ENCODE measurements around the gene RNF223. TPM values are rescaled to one million over a fixed set of nuclear protein-coding genes. Genes with fewer than 3 reads are reported as not detected.
A peak's percentile ranks its signal among the peaks of the same experiment; 100 is the strongest.

Gene RNF223
- total and polyA plus RNA-seq, 8 donors: 0.05 to 0.37 (median 0.16) TPM; not detected in 2

DNA sequence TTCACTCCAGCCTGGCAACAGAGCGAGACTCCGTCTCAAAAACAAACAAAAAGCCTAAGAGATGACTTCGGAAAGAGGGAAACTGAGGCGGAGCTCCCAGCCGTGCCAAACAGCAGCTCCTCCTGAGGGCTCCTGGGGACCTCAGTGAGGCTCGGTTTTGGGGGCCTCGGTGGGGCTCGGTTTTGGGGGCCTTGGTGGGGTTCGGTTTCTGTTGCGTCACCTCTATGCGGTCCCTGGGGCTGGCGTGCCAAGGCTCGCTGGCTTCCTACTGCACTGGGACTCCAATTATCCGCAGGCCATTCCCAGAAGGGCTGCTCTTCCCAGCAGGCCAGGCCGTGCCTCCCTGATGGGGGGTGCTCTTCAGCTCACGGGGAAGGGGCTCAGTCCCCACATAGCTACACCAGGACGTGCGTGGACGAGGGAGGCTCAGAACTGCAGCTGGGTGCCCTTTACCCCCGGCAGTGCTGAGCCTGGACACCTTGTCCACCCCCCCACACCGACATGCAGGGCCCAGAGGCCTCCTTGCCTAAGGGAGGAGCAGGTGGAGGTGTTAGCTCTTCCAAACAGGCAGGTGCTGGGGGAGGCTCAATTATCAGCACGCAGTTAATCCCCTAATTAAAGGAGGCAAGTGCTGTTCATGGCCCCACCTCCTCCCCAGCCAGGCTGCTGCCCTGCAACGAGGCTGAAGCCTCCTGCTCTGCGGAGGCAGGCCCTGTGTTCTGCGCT lies 46.9 kb upstream of the RNF223 start:
- intact Hi-C loops (cut with DNase I): loop anchor here (5.0 to 10.0 kb wide), 3 partner anchors 124 to 174 kb away; partner anchors contain the start of gene C1QTNF12 (in 1 of the 3)

DNA sequence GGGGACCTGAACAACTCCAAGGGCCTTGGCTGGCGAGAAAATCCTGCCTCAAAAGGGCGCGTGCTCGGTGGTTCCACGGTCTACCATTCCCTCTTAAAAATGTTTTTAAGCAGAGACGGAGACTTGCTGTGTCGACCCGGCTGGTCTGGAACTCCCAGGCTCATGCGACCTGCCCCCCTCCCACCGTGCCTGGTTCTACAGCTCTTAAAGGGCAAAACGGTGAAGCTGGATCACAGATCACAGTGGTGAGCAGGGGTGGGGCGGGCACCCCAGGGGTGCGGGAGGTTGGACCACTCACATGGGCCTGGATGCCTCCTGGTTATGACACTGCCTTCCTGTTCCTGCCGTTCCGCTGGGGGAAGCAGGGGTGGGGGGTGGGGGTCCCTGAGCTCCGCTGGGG lies 46.0 kb upstream of the RNF223 start:
- no peak overlapping the region for H3K27ac ChIP-seq
- TF ChIP-seq, protein P1, sequence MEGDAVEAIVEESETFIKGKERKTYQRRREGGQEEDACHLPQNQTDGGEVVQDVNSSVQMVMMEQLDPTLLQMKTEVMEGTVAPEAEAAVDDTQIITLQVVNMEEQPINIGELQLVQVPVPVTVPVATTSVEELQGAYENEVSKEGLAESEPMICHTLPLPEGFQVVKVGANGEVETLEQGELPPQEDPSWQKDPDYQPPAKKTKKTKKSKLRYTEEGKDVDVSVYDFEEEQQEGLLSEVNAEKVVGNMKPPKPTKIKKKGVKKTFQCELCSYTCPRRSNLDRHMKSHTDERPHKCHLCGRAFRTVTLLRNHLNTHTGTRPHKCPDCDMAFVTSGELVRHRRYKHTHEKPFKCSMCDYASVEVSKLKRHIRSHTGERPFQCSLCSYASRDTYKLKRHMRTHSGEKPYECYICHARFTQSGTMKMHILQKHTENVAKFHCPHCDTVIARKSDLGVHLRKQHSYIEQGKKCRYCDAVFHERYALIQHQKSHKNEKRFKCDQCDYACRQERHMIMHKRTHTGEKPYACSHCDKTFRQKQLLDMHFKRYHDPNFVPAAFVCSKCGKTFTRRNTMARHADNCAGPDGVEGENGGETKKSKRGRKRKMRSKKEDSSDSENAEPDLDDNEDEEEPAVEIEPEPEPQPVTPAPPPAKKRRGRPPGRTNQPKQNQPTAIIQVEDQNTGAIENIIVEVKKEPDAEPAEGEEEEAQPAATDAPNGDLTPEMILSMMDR (IDR thresholded peaks at IDR 0.05): no peak
- DNase-seq: peak in 1 of 6 donors; percentile 35
- no peaks in the 10 kb centered on the region for H3K9me3 ChIP-seq
- no peak for FAIRE-seq
- H3K27me3 ChIP-seq: no peaks in the 10 kb centered on the region
- no peak overlapping the region for H3K4me3 ChIP-seq
- ATAC-seq: no peak
- H3K36me3 ChIP-seq: no peaks in the 10 kb centered on the region
- intact Hi-C loops (cut with DNase I): loop anchor here (5.0 to 10.0 kb wide), 3 partner anchors 125 to 175 kb away; partner anchors contain the start of gene C1QTNF12 (in 1 of the 3)
- peaks cover 7 to 10% (median 7%) of the 10 kb centered on the region in 3 donors for H3K4me1 ChIP-seq
- WGBS, 2 donors: 56 to 64% methylated on average over 14 to 16 of the region's 16 CpGs

More for the DNA sequence above, 46.9 kb upstream of the RNF223 start:
- no peaks in the 10 kb centered on the region for H3K27me3 ChIP-seq
- peaks cover 10 to 12% (median 11%) of the 10 kb centered on the region in 3 donors for H3K4me1 ChIP-seq
- FAIRE-seq (no peak), DNase-seq (peak in 4 of 6 donors; percentile 15 to 59 (median 40)), ATAC-seq (no peak)
- no peaks in the 10 kb centered on the region for H3K9me3 ChIP-seq
- TF ChIP-seq, protein P1 (IDR thresholded peaks at IDR 0.05): no peak
- 61 to 72% methylated on average over 25 of the region's 25 CpGs for WGBS, 2 donors
- no peak overlapping the region for H3K4me3 ChIP-seq
- no peak overlapping the region for H3K27ac ChIP-seq
- H3K36me3 ChIP-seq: no peaks in the 10 kb centered on the region

DNA sequence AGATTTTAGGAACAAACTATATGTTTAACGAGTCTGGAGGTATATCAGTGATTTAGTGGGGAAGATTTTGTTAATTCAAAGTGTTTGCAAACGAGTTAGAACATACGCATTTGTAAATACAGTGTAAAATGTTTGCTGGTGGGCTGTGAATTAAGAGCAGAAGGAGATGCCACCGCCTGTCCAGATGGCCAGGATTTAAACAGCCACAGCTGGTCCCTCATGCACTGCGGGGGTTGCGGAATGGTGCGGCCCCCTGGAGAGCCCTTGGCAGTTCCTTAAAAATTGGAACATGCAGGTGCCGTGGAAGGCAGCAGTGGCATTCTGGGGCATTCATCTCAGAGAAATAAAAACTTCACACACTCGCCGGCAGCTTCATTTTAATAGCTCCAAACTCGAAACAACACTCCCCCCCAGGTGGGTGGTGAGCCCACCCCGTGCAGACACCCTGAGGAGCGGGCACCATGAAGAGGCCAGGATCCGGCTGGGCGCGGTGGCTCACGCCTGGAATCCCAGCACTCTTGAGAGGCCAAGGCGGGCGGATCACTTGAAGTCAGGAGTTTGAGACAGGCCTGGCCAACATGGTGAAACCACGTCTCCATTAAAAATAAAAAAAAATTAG lies 45.3 kb upstream of the RNF223 start:
- WGBS, 2 donors: 67 to 76% methylated on average over 20 of the region's 20 CpGs
- intact Hi-C loops (cut with DNase I): loop anchor here in 1 of 3 donors (10.0 kb wide), 1 partner anchor 85 kb away; no protein-coding TSS in a partner anchor
- no peak overlapping the region for H3K4me3 ChIP-seq
- H3K27ac ChIP-seq: no peak overlapping the region
- ATAC-seq (no peak), DNase-seq (peak in 2 of 6 donors; percentile 50 to 52), FAIRE-seq (no peak)
- TF ChIP-seq, protein P1 (IDR thresholded peaks at IDR 0.05): no peak
- no peaks in the 10 kb centered on the region for H3K9me3 ChIP-seq
- H3K36me3 ChIP-seq: no peaks in the 10 kb centered on the region
- H3K4me1 ChIP-seq: peaks cover 0 to 3% (median under 1%) of the 10 kb centered on the region in 3 donors
- no peaks in the 10 kb centered on the region for H3K27me3 ChIP-seq

DNA sequence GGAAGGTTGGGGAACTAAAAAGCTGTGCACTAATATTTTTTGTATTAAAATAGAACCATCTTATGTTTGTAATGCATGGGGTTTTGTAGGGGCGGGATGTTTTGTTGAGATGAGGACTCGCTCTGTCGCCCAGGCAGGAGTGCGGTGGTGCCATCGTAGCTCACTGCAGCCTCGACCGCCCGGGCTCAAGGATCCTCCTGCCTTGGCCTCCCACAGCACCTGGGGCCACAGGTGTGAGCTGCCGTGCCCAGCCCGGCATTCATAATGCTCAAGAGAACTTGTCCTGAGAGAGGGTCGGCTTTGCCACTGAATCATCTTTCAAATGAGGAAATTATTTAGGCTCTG lies 44.7 kb upstream of the RNF223 start:
- peaks cover 0 to 3% (median 0%) of the 10 kb centered on the region in 3 donors for H3K4me1 ChIP-seq
- WGBS, 2 donors: 77 to 91% methylated on average over 11 of the region's 11 CpGs
- no peak overlapping the region for H3K27ac ChIP-seq
- no peaks in the 10 kb centered on the region for H3K36me3 ChIP-seq
- H3K9me3 ChIP-seq: no peaks in the 10 kb centered on the region
- no peak for FAIRE-seq
- TF ChIP-seq, protein P1 (IDR thresholded peaks at IDR 0.05): no peak
- ATAC-seq: no peak
- H3K4me3 ChIP-seq: no peak overlapping the region
- intact Hi-C loops (cut with DNase I): loop anchor here in 1 of 3 donors (10.0 kb wide), 1 partner anchor 84 kb away; no protein-coding TSS in a partner anchor
- peak in 1 of 6 donors; percentile 27 for DNase-seq
- no peaks in the 10 kb centered on the region for H3K27me3 ChIP-seq
